ENCODE data around the gene RAET1E. TPM values are rescaled to one million over a fixed set of nuclear protein-coding genes. Genes with fewer than 3 reads are reported as not detected.
"Not testable (repeated sequence)": the region's sequence is repeated elsewhere in the genome, so short reads cannot be mapped to it uniquely, and the experiment has no call there.

The RAET1E gene, protein sequence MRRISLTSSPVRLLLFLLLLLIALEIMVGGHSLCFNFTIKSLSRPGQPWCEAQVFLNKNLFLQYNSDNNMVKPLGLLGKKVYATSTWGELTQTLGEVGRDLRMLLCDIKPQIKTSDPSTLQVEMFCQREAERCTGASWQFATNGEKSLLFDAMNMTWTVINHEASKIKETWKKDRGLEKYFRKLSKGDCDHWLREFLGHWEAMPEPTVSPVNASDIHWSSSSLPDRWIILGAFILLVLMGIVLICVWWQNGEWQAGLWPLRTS
- polyA plus RNA-seq (2013) = not detected in 2 replicates

DNA sequence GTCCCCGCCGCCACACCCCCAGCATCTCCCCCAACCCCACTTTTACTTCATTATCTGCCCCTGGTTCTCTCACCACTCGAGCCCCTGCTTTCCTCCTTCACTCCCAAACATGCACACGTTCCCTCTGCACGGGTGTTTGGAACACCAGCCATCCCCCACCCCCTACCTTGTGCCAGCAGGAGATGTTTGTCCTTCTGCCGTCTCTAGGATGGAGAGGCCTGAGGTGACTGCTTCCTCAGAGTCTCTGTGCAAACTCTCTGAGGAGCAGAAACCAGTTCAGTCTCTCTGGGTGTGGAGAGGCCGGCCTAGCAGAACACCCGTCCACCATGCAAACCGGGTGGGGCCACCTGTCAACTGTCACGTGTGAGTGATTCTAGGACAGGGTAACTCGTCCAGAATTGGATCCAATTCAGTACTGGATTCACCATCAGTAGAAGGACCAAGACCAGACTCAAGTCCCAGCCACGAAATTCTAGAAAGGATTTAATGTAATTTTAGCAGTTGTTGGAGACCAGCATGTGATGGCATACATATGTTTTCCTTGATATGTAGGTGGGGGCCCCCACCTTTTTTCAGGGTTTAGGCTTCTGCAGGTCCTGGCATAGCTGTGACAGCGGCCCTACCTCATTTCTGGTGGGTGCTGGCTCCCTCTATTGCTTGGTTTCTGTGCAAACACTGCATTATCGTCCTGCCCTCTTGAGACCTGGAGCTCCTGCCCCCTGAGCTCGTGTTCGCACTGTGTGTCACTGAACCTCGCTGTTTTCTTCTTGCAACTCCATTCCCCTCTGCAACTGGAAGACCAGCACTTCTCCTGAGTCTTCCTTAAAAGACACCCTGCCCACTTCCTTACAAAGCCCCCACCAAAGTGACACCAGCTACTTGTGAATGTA, at the start of gene RAET1E:
TSS of gene RAET1E (minus strand) at position 259 of the 890 bp plus-strand sequence. CDS start 7,212 bp downstream, outside the sequence.
- no peak within 1 kb of the TSS for H2BK120ac ChIP-seq (ENCODE audit: insufficient read depth, low read length, poor library complexity)
- no peaks in the 10 kb centered on the region for H3K27me3 ChIP-seq (ENCODE audit: insufficient read depth, low read length)
- no peak within 1 kb of the TSS for H3K4ac ChIP-seq (ENCODE audit: low read depth, low read length)
- H3K4me3 ChIP-seq (ENCODE audit: low read depth, low read length) = no peak within 1 kb of the TSS
- H2BK12ac ChIP-seq (ENCODE audit: low read length) = no peak within 1 kb of the TSS
- peaks cover 2% of the 10 kb centered on the region for H3K9me3 ChIP-seq (ENCODE audit: insufficient read depth, low read depth, low read length)
- H2AFZ ChIP-seq (ENCODE audit: insufficient read depth, low read length, poor library complexity) = no peak within 1 kb of the TSS
- no peaks in the 10 kb centered on the region for H3K4me1 ChIP-seq (ENCODE audit: control insufficient read depth in 1 of 2, insufficient read depth in 2 of 2, low read length in 2 of 2)
- no peak within 1 kb of the TSS for H3K27ac ChIP-seq (ENCODE audit: low read depth, low read length)
- H3K18ac ChIP-seq (ENCODE audit: low read length) = no peak within 1 kb of the TSS
- no peaks in the 10 kb centered on the region for H3K36me3 ChIP-seq (ENCODE audit: control insufficient read depth in 1 of 2, insufficient read depth in 2 of 2, low read length in 2 of 2)
- no peaks in the 10 kb centered on the region for H3K79me2 ChIP-seq (ENCODE audit: control insufficient read depth, insufficient read depth, low read length, poor library complexity)
- no peak within 1 kb of the TSS for H4K12ac ChIP-seq (ENCODE audit: low read depth, low read length)
- no peak within 1 kb of the TSS for H3K9ac ChIP-seq (ENCODE audit: low read length)
- H3K79me1 ChIP-seq (ENCODE audit: low read length) = no peaks in the 10 kb centered on the region
- H2BK5ac ChIP-seq (ENCODE audit: low read depth, low read length, poor library complexity) = no peak within 1 kb of the TSS
- no peak for DNase-seq
- no peak within 1 kb of the TSS for H4K91ac ChIP-seq (ENCODE audit: low read depth, low read length)
- H4K8ac ChIP-seq (ENCODE audit: low read depth, low read length) = no peak within 1 kb of the TSS
- H3K4me2 ChIP-seq (ENCODE audit: low read length) = no peak within 1 kb of the TSS
- H3K14ac ChIP-seq (ENCODE audit: low read length) = no peak within 1 kb of the TSS
- WGBS (ENCODE audit: extremely low coverage, insufficient coverage, insufficient read length) = no CpG with 5 or more reads among the region's 17 CpGs
- no peak within 1 kb of the TSS for H3K23ac ChIP-seq (ENCODE audit: low read length)
- H2AK5ac ChIP-seq (ENCODE audit: low read length) = no peak within 1 kb of the TSS

DNA sequence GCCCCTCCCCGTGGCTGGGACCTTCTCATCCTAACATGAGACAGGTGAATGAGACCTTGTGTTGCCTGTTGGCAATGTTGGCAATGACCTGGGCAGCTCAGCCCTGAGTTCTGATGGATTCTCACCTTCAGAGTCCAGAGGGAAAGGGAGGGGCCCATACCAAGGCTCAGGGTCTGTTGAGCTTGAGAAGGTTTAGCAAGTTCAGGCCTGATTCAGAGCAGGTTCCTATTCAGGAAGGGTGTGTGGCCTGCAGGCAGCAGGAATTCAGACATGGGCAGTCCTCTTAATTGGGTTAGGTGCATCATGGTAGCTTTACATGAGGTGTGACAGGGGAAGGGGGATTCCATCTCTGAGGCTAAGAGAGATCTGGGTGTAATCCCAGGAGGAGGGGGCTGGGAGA, 49.6 kb upstream of the RAET1E start:
- not testable (repeated sequence) for H2BK5ac ChIP-seq (ENCODE audit: low read depth, low read length, poor library complexity); H4K91ac ChIP-seq (ENCODE audit: low read depth, low read length); H3K4me1 ChIP-seq (ENCODE audit: control insufficient read depth in 1 of 2, insufficient read depth in 2 of 2, low read length in 2 of 2); H3K4me3 ChIP-seq (ENCODE audit: low read depth, low read length); H2BK120ac ChIP-seq (ENCODE audit: insufficient read depth, low read length, poor library complexity); H3K4ac ChIP-seq (ENCODE audit: low read depth, low read length); H2BK12ac ChIP-seq (ENCODE audit: low read length); H4K8ac ChIP-seq (ENCODE audit: low read depth, low read length); H3K23ac ChIP-seq (ENCODE audit: low read length); H3K4me2 ChIP-seq (ENCODE audit: low read length); H3K14ac ChIP-seq (ENCODE audit: low read length); H3K79me1 ChIP-seq (ENCODE audit: low read length); H3K18ac ChIP-seq (ENCODE audit: low read length); H3K27me3 ChIP-seq (ENCODE audit: insufficient read depth, low read length); H3K36me3 ChIP-seq (ENCODE audit: control insufficient read depth in 1 of 2, insufficient read depth in 2 of 2, low read length in 2 of 2); DNase-seq; H4K12ac ChIP-seq (ENCODE audit: low read depth, low read length); H2AK5ac ChIP-seq (ENCODE audit: low read length); H3K79me2 ChIP-seq (ENCODE audit: control insufficient read depth, insufficient read depth, low read length, poor library complexity); H3K9ac ChIP-seq (ENCODE audit: low read length); H3K9me3 ChIP-seq (ENCODE audit: insufficient read depth, low read depth, low read length); H3K27ac ChIP-seq (ENCODE audit: low read depth, low read length); H2AFZ ChIP-seq (ENCODE audit: insufficient read depth, low read length, poor library complexity)
- no CpG with 5 or more reads among the region's 1 CpG for WGBS (ENCODE audit: extremely low coverage, insufficient coverage, insufficient read length)

DNA sequence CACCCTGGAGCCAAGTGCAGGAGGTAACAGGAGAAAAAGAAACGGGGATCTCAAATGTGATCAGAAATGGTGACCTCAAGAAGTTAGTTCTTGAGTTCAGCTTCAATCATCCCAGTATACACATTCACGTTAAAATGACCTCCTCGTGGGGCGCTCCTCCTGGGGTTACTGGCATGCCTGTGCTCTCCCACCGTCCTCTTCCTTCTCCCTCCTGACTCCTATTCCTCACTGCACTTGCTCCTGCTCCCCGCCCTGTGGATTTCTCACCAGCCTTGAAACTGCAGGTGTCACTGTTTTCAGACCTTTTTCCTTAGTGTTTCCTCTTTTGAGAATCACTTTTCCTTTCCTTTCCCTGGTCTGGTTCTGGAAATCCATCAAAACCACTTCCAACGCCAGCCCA, 48.7 kb upstream of the RAET1E start:
- not testable (repeated sequence) for H2AK5ac ChIP-seq (ENCODE audit: low read length); H3K4me3 ChIP-seq (ENCODE audit: low read depth, low read length)

DNA sequence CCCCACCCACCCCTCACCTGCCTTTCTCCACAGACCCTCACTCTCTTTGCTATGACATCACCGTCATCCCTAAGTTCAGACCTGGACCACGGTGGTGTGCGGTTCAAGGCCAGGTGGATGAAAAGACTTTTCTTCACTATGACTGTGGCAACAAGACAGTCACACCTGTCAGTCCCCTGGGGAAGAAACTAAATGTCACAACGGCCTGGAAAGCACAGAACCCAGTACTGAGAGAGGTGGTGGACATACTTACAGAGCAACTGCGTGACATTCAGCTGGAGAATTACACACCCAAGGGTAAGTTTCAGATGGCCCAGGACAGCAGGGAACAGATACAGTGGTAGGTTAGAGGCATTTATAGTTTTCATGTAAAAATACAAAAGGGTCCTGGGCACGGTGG, 47.4 kb upstream of the RAET1E start:
- not testable (repeated sequence) for H2AK5ac ChIP-seq (ENCODE audit: low read length); H4K12ac ChIP-seq (ENCODE audit: low read depth, low read length); H4K8ac ChIP-seq (ENCODE audit: low read depth, low read length); H3K4me1 ChIP-seq (ENCODE audit: control insufficient read depth in 1 of 2, insufficient read depth in 2 of 2, low read length in 2 of 2); H2BK12ac ChIP-seq (ENCODE audit: low read length); H3K79me2 ChIP-seq (ENCODE audit: control insufficient read depth, insufficient read depth, low read length, poor library complexity); H3K4ac ChIP-seq (ENCODE audit: low read depth, low read length); H3K9me3 ChIP-seq (ENCODE audit: insufficient read depth, low read depth, low read length); H3K79me1 ChIP-seq (ENCODE audit: low read length); H3K18ac ChIP-seq (ENCODE audit: low read length); H3K27ac ChIP-seq (ENCODE audit: low read depth, low read length); DNase-seq; H2BK5ac ChIP-seq (ENCODE audit: low read depth, low read length, poor library complexity); H3K9ac ChIP-seq (ENCODE audit: low read length); H2BK120ac ChIP-seq (ENCODE audit: insufficient read depth, low read length, poor library complexity); H3K4me3 ChIP-seq (ENCODE audit: low read depth, low read length); H3K14ac ChIP-seq (ENCODE audit: low read length); H3K23ac ChIP-seq (ENCODE audit: low read length); H4K91ac ChIP-seq (ENCODE audit: low read depth, low read length); H3K4me2 ChIP-seq (ENCODE audit: low read length); H3K36me3 ChIP-seq (ENCODE audit: control insufficient read depth in 1 of 2, insufficient read depth in 2 of 2, low read length in 2 of 2); H2AFZ ChIP-seq (ENCODE audit: insufficient read depth, low read length, poor library complexity)
- peaks cover 16% of the 10 kb centered on the region for H3K27me3 ChIP-seq (ENCODE audit: insufficient read depth, low read length)
- no CpG with 5 or more reads among the region's 6 CpGs for WGBS (ENCODE audit: extremely low coverage, insufficient coverage, insufficient read length)

More for the DNA sequence above, 48.7 kb upstream of the RAET1E start:
- H3K14ac ChIP-seq (ENCODE audit: low read length); H3K4me2 ChIP-seq (ENCODE audit: low read length); H2BK120ac ChIP-seq (ENCODE audit: insufficient read depth, low read length, poor library complexity); H3K79me1 ChIP-seq (ENCODE audit: low read length); H3K4ac ChIP-seq (ENCODE audit: low read depth, low read length); H3K18ac ChIP-seq (ENCODE audit: low read length); DNase-seq; H2BK12ac ChIP-seq (ENCODE audit: low read length); H4K91ac ChIP-seq (ENCODE audit: low read depth, low read length); H3K79me2 ChIP-seq (ENCODE audit: control insufficient read depth, insufficient read depth, low read length, poor library complexity); H3K9me3 ChIP-seq (ENCODE audit: insufficient read depth, low read depth, low read length); H3K4me1 ChIP-seq (ENCODE audit: control insufficient read depth in 1 of 2, insufficient read depth in 2 of 2, low read length in 2 of 2); H4K8ac ChIP-seq (ENCODE audit: low read depth, low read length); H4K12ac ChIP-seq (ENCODE audit: low read depth, low read length); H2BK5ac ChIP-seq (ENCODE audit: low read depth, low read length, poor library complexity); H3K36me3 ChIP-seq (ENCODE audit: control insufficient read depth in 1 of 2, insufficient read depth in 2 of 2, low read length in 2 of 2); H3K27ac ChIP-seq (ENCODE audit: low read depth, low read length); H3K9ac ChIP-seq (ENCODE audit: low read length); H2AFZ ChIP-seq (ENCODE audit: insufficient read depth, low read length, poor library complexity); H3K23ac ChIP-seq (ENCODE audit: low read length): not testable (repeated sequence)
- H3K27me3 ChIP-seq (ENCODE audit: insufficient read depth, low read length) = peaks cover 15% of the 10 kb centered on the region
- WGBS (ENCODE audit: extremely low coverage, insufficient coverage, insufficient read length) = no CpG with 5 or more reads among the region's 7 CpGs

Data from trophoblast cell (in vitro differentiated cells and primary cell).